ENCODE measurements around the gene PAX2. TPM values are rescaled to one million over a fixed set of nuclear protein-coding genes. Genes with fewer than 3 reads are reported as not detected.

The PAX2 gene
- total RNA-seq, 2 donors from 2014 or later, result 0.93 to 0.99 TPM

DNA sequence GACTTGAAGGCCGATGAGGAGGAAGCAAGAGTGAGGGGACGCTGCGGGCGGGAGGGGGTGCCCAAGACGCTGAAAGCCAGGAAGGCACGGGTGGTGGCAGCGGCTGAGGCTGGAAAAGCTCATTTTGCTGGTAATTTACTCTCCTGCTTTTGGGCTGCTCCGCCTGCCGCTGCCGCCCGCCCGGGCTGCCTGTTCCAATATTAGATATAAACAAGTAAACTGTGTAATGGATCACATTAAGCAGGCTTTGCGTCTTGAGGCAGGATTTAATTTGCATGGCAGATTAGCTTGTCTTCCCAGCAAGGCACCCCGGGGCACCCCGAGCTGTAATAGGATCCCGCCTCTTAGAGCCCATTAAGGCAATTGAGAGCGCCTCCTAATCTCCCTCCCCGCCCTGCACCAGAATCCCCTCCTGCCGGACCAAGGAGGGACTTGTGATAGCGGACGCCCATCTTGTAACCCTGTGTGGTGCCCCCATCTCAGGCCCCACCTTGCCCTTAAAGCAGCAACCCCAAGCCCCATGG lies 121.3 kb downstream of the PAX2 start:
- Mint-ChIP-seq H3K27me3 (ENCODE audit: insufficient read depth) (peaks cover 96% of the 10 kb centered on the region), H3K9me3 (no peaks in the 10 kb centered on the region), H3K4me1 (peaks cover 5% of the 10 kb centered on the region), H3K27ac (no peak overlapping the region), H3K4me3 (peak overlapping the region; percentile 33), H3K36me3 (ENCODE audit: low read depth) (no peaks in the 10 kb centered on the region)
- Histone ChIP-seq H3K27me3 (ENCODE audit: control insufficient read depth, insufficient read depth, low read length, poor library complexity, severe bottlenecking) (peaks cover 77% of the 10 kb centered on the region), H3K4me1 (ENCODE audit: control insufficient read depth, insufficient read depth, low read length) (no peaks in the 10 kb centered on the region), H3K36me3 (ENCODE audit: control insufficient read depth, insufficient read depth, low read length) (no peaks in the 10 kb centered on the region), H3K9ac (ENCODE audit: extremely low read depth, low read length, poor library complexity, severe bottlenecking) (no peak overlapping the region), H3K27ac (ENCODE audit: low read depth, low read length) (no peak overlapping the region), H3K9me3 (ENCODE audit: control insufficient read depth, low read length) (no peaks in the 10 kb centered on the region), H3K4me3 (ENCODE audit: low read length) (no peak overlapping the region)
- 9 to 19% methylated on average over 8 to 21 of the region's 21 CpGs for WGBS, 2 experiments (ENCODE audit: insufficient coverage in 1 of 2, insufficient read length in 1 of 2)
- TF ChIP-seq, protein P1, sequence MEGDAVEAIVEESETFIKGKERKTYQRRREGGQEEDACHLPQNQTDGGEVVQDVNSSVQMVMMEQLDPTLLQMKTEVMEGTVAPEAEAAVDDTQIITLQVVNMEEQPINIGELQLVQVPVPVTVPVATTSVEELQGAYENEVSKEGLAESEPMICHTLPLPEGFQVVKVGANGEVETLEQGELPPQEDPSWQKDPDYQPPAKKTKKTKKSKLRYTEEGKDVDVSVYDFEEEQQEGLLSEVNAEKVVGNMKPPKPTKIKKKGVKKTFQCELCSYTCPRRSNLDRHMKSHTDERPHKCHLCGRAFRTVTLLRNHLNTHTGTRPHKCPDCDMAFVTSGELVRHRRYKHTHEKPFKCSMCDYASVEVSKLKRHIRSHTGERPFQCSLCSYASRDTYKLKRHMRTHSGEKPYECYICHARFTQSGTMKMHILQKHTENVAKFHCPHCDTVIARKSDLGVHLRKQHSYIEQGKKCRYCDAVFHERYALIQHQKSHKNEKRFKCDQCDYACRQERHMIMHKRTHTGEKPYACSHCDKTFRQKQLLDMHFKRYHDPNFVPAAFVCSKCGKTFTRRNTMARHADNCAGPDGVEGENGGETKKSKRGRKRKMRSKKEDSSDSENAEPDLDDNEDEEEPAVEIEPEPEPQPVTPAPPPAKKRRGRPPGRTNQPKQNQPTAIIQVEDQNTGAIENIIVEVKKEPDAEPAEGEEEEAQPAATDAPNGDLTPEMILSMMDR (conservative IDR thresholded peaks at IDR 0.05), result peak; percentile 25
- peak; percentile 83 for DNase-seq

DNA sequence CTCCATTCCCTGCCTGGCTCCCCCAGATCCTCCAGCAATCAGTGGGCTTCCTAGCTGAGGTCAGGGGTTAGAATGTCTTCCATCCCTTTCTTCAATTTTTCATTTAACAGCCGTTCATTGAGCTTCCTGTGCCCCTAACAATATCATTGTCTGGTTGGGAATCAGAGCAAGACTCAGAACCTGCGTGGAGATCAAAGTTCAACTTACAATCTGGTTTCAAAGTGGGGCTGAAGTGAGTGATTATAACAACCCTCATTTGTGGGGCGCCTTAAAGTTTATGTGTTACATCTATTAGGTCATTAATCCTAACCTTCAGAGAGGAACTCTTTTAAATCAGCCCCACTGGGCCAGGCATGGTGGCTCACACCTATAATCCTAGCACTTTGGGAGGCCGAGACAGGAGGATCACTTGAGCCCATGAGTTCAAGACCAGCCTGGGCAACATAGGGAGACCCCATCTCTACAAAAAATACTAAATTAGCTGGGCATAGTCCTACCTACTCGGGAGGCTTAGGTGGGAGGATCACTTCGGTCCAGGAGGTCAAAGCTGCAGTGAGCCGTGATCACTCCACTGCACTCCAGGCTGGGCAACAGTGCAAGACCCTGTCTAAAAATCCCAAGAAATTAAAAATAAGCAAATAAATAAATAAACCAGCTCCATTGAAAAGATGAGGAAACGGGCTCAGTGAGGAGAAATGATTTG lies 122.0 kb downstream of the PAX2 start:
- TF ChIP-seq, protein P1 (conservative IDR thresholded peaks at IDR 0.05), result no peak
- Mint-ChIP-seq H3K9me3 (no peaks in the 10 kb centered on the region), H3K4me3 (no peak overlapping the region), H3K27me3 (ENCODE audit: insufficient read depth) (peaks cover 96% of the 10 kb centered on the region), H3K4me1 (peaks cover 5% of the 10 kb centered on the region), H3K27ac (no peak overlapping the region), H3K36me3 (ENCODE audit: low read depth) (no peaks in the 10 kb centered on the region)
- H3K36me3 ChIP-seq (ENCODE audit: control insufficient read depth, insufficient read depth, low read length), result no peaks in the 10 kb centered on the region
- 91% methylated on average over 5 to 8 of the region's 8 CpGs for WGBS, 2 experiments (ENCODE audit: insufficient coverage in 1 of 2, insufficient read length in 1 of 2)
- no peaks in the 10 kb centered on the region for H3K9me3 ChIP-seq (ENCODE audit: control insufficient read depth, low read length)
- no peak overlapping the region for H3K9ac ChIP-seq (ENCODE audit: extremely low read depth, low read length, poor library complexity, severe bottlenecking)
- H3K27me3 ChIP-seq (ENCODE audit: control insufficient read depth, insufficient read depth, low read length, poor library complexity, severe bottlenecking), result peaks cover 71% of the 10 kb centered on the region
- no peak overlapping the region for H3K27ac ChIP-seq (ENCODE audit: low read depth, low read length)
- H3K4me1 ChIP-seq (ENCODE audit: control insufficient read depth, insufficient read depth, low read length), result no peaks in the 10 kb centered on the region
- DNase-seq, result no peak
- H3K4me3 ChIP-seq (ENCODE audit: low read length), result no peak overlapping the region

DNA sequence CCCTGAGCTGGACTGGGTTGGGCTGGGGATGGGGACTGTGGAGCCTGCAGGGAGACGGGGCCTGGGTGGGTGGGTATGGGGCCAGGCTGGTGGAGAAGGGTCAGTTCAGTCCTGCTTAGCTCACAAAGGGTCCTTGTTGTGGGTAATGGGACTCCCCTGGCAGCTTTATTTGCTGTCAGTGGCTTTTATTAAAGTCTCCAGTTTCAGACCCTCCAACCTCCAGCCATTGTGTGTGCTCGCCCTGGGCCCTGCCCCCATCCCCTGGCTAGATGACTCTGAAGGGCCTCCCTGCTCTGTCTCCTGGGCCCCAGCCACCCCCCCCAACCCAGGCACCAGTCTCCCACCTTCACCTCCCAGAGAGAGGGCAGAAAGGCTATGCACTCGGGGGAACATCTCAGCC lies 123.0 kb downstream of the PAX2 start:
- no peaks in the 10 kb centered on the region for H3K4me1 ChIP-seq (ENCODE audit: control insufficient read depth, insufficient read depth, low read length)
- WGBS, 2 experiments (ENCODE audit: insufficient coverage in 1 of 2, insufficient read length in 1 of 2), result 72% methylated on average over 3 of the region's 3 CpGs; no CpG with 5 or more reads in 1 of the 2 experiments
- Mint-ChIP-seq H3K27ac (no peak overlapping the region), H3K36me3 (ENCODE audit: low read depth) (no peaks in the 10 kb centered on the region), H3K9me3 (no peaks in the 10 kb centered on the region), H3K4me1 (peaks cover 7% of the 10 kb centered on the region), H3K27me3 (ENCODE audit: insufficient read depth) (peaks cover 96% of the 10 kb centered on the region), H3K4me3 (no peak overlapping the region)
- peaks cover 62% of the 10 kb centered on the region for H3K27me3 ChIP-seq (ENCODE audit: control insufficient read depth, insufficient read depth, low read length, poor library complexity, severe bottlenecking)
- H3K36me3 ChIP-seq (ENCODE audit: control insufficient read depth, insufficient read depth, low read length), result no peaks in the 10 kb centered on the region
- no peak for DNase-seq
- no peak overlapping the region for H3K4me3 ChIP-seq (ENCODE audit: low read length)
- no peak overlapping the region for H3K27ac ChIP-seq (ENCODE audit: low read depth, low read length)
- no peak overlapping the region for H3K9ac ChIP-seq (ENCODE audit: extremely low read depth, low read length, poor library complexity, severe bottlenecking)
- TF ChIP-seq, protein P1 (conservative IDR thresholded peaks at IDR 0.05), result no peak
- no peaks in the 10 kb centered on the region for H3K9me3 ChIP-seq (ENCODE audit: control insufficient read depth, low read length)

Measured in endodermal cell (in vitro differentiated cells).